Measurements from ENCODE around the gene USP34. TPM values are rescaled to one million over a fixed set of nuclear protein-coding genes. Genes with fewer than 3 reads are reported as not detected.

The USP34 gene
- total and polyA plus RNA-seq, 2 experiments from 2014 or later, result 81.8 to 157 TPM

DNA sequence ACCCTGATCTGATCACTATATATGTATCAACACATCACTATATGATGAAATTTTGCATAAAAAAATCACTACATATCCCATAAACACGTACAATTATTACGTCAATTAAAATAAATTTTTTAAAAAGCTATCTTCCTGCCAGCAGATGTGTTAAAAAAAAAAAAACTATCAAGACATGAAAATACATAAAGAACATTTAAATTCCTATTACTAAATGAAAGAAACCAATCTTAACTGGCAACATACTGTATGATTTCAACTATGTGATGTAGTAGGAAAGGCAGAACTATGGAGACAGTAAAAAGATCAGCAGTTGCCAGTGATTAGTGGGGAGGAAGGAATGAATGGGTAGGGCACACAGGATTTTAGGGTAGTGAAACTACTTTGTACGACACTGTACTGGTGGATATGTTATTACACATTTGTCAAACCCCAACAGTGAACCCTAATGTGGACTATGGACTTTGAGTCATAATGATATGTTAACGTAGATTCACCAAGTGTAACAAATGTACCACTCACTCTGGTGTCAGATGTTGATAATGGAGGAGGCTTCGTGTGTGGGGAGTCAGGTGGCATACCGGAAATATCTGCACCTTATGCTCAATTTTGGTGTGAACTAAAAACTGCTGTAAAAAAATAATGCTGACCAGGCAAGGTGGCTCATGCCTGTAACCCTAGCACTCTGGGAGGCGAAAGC is 27.4 kb downstream of the USP34 start (continued):
- TF ChIP-seq, protein P1, sequence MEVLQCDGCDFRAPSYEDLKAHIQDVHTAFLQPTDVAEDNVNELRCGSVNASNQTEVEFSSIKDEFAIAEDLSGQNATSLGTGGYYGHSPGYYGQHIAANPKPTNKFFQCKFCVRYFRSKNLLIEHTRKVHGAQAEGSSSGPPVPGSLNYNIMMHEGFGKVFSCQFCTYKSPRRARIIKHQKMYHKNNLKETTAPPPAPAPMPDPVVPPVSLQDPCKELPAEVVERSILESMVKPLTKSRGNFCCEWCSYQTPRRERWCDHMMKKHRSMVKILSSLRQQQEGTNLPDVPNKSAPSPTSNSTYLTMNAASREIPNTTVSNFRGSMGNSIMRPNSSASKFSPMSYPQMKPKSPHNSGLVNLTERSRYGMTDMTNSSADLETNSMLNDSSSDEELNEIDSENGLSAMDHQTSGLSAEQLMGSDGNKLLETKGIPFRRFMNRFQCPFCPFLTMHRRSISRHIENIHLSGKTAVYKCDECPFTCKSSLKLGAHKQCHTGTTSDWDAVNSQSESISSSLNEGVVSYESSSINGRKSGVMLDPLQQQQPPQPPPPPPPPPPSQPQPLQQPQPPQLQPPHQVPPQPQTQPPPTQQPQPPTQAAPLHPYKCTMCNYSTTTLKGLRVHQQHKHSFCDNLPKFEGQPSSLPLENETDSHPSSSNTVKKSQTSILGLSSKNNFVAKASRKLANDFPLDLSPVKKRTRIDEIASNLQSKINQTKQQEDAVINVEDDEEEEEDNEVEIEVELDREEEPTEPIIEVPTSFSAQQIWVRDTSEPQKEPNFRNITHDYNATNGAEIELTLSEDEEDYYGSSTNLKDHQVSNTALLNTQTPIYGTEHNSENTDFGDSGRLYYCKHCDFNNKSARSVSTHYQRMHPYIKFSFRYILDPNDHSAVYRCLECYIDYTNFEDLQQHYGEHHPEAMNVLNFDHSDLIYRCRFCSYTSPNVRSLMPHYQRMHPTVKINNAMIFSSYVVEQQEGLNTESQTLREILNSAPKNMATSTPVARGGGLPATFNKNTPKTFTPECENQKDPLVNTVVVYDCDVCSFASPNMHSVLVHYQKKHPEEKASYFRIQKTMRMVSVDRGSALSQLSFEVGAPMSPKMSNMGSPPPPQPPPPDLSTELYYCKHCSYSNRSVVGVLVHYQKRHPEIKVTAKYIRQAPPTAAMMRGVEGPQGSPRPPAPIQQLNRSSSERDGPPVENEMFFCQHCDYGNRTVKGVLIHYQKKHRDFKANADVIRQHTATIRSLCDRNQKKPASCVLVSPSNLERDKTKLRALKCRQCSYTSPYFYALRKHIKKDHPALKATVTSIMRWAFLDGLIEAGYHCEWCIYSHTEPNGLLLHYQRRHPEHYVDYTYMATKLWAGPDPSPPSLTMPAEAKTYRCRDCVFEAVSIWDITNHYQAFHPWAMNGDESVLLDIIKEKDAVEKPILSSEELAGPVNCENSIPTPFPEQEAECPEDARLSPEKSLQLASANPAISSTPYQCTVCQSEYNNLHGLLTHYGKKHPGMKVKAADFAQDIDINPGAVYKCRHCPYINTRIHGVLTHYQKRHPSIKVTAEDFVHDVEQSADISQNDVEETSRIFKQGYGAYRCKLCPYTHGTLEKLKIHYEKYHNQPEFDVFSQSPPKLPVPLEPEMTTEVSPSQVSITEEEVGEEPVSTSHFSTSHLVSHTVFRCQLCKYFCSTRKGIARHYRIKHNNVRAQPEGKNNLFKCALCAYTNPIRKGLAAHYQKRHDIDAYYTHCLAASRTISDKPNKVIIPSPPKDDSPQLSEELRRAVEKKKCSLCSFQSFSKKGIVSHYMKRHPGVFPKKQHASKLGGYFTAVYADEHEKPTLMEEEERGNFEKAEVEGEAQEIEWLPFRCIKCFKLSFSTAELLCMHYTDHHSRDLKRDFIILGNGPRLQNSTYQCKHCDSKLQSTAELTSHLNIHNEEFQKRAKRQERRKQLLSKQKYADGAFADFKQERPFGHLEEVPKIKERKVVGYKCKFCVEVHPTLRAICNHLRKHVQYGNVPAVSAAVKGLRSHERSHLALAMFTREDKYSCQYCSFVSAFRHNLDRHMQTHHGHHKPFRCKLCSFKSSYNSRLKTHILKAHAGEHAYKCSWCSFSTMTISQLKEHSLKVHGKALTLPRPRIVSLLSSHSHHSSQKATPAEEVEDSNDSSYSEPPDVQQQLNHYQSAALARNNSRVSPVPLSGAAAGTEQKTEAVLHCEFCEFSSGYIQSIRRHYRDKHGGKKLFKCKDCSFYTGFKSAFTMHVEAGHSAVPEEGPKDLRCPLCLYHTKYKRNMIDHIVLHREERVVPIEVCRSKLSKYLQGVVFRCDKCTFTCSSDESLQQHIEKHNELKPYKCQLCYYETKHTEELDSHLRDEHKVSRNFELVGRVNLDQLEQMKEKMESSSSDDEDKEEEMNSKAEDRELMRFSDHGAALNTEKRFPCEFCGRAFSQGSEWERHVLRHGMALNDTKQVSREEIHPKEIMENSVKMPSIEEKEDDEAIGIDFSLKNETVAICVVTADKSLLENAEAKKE (CRISPR knock-in tag; IDR thresholded peaks at IDR 0.05), result no peak
- TF ChIP-seq, protein P2, sequence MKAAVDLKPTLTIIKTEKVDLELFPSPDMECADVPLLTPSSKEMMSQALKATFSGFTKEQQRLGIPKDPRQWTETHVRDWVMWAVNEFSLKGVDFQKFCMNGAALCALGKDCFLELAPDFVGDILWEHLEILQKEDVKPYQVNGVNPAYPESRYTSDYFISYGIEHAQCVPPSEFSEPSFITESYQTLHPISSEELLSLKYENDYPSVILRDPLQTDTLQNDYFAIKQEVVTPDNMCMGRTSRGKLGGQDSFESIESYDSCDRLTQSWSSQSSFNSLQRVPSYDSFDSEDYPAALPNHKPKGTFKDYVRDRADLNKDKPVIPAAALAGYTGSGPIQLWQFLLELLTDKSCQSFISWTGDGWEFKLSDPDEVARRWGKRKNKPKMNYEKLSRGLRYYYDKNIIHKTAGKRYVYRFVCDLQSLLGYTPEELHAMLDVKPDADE (IDR thresholded peaks at IDR 0.05), result no peak
- TF ChIP-seq EZH2phosphoT487 (IDR thresholded peaks at IDR 0.05; ENCODE audit: unreplicated experiment) (no peak), ZNF114 (CRISPR knock-in tag; IDR thresholded peaks at IDR 0.05) (no peak), ZNF331 (CRISPR knock-in tag; IDR thresholded peaks at IDR 0.05; ENCODE audit: low read depth) (no peak), STAT1 (IDR thresholded peaks at IDR 0.05; ENCODE audit: unreplicated experiment) (no peak), JUNB (IDR thresholded peaks at IDR 0.05; ENCODE audit: unreplicated experiment) (no peak), EZH2 (IDR thresholded peaks at IDR 0.05; ENCODE audit: low read depth, unreplicated experiment) (no peak)
